Measurements from ENCODE around the gene PKM. TPM values are rescaled to one million over a fixed set of nuclear protein-coding genes. Genes with fewer than 3 reads are reported as not detected.

Gene PKM
- total and polyA plus RNA-seq, 9 of the 15 experiments (the other 6 are each of a cell fraction or from before 2014, with no cell fraction given), result 140 to 825 (median 383) TPM

DNA sequence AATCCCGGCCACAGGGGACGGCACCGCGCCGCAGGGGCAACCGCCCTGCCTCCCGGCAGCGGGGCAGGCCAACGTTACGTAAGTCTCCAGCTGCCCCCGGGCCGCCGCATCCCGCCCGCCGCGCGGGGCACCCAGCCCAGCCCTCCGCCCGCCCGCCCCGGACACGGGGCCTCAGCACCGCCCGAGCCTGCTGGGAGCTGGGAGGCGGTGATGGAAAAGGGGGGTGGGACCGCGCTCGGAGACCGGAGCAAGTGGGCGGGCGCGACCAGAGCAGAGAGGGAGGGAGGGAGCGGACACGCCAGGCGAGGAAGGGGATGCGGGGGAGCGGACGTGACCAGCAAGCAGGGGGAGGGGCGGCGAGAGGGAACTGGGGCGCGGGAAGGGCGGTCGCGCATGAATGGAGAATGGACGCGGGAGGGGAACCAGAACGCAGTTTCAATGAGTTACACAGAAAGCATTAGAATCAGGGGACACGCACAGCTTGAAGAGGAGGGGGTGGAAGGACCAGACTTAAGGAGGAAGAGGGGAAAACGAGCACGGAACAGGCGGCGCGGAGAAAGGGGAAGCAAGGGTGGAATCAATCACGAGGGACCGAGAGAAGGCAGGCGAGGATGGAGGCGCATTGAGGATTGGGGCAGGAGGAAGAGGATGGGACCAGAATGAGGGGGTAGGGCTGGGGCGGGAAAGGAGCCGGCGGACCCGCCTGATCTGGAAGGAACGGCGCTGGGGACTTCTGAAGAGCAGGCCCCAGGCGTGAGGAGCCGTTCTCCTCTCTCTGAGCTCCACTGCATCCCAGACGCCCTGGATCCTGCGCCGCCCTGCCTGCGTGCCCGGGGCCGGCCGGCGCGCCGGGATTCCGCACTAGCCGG is 559 bp downstream of the PKM start (continued):
- TF ChIP-seq, protein P1, sequence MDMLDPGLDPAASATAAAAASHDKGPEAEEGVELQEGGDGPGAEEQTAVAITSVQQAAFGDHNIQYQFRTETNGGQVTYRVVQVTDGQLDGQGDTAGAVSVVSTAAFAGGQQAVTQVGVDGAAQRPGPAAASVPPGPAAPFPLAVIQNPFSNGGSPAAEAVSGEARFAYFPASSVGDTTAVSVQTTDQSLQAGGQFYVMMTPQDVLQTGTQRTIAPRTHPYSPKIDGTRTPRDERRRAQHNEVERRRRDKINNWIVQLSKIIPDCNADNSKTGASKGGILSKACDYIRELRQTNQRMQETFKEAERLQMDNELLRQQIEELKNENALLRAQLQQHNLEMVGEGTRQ (CRISPR knock-in tag; IDR thresholded peaks at IDR 0.05), result no peak
- TF ChIP-seq HDAC3 (IDR thresholded peaks at IDR 0.05; ENCODE audit: borderline replicate concordance, partially characterized antibody), result no peak
- TF ChIP-seq, protein P2, sequence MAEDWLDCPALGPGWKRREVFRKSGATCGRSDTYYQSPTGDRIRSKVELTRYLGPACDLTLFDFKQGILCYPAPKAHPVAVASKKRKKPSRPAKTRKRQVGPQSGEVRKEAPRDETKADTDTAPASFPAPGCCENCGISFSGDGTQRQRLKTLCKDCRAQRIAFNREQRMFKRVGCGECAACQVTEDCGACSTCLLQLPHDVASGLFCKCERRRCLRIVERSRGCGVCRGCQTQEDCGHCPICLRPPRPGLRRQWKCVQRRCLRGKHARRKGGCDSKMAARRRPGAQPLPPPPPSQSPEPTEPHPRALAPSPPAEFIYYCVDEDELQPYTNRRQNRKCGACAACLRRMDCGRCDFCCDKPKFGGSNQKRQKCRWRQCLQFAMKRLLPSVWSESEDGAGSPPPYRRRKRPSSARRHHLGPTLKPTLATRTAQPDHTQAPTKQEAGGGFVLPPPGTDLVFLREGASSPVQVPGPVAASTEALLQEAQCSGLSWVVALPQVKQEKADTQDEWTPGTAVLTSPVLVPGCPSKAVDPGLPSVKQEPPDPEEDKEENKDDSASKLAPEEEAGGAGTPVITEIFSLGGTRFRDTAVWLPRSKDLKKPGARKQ (CRISPR knock-in tag; IDR thresholded peaks at IDR 0.05), result no peak
- no peak for TF ChIP-seq PHB (CRISPR knock-in tag; IDR thresholded peaks at IDR 0.05)
- TF ChIP-seq ZBTB17 (CRISPR knock-in tag; IDR thresholded peaks at IDR 0.05), result no peak
- no peak for TF ChIP-seq NFYB (IDR thresholded peaks at IDR 0.05; ENCODE audit: extremely low read depth, insufficient read length)
- TF ChIP-seq, protein P3, sequence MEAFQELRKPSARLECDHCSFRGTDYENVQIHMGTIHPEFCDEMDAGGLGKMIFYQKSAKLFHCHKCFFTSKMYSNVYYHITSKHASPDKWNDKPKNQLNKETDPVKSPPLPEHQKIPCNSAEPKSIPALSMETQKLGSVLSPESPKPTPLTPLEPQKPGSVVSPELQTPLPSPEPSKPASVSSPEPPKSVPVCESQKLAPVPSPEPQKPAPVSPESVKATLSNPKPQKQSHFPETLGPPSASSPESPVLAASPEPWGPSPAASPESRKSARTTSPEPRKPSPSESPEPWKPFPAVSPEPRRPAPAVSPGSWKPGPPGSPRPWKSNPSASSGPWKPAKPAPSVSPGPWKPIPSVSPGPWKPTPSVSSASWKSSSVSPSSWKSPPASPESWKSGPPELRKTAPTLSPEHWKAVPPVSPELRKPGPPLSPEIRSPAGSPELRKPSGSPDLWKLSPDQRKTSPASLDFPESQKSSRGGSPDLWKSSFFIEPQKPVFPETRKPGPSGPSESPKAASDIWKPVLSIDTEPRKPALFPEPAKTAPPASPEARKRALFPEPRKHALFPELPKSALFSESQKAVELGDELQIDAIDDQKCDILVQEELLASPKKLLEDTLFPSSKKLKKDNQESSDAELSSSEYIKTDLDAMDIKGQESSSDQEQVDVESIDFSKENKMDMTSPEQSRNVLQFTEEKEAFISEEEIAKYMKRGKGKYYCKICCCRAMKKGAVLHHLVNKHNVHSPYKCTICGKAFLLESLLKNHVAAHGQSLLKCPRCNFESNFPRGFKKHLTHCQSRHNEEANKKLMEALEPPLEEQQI (IDR thresholded peaks at IDR 0.05), result no peak
- no peak for TF ChIP-seq EWSR1 (IDR thresholded peaks at IDR 0.05; ENCODE audit: borderline replicate concordance, low read depth, partially characterized antibody)
- TF ChIP-seq NR4A1 (CRISPR knock-in tag; IDR thresholded peaks at IDR 0.05), result no peak
- no peak for TF ChIP-seq NR4A1 (tag; IDR thresholded peaks at IDR 0.05)
- TF ChIP-seq, protein P4, sequence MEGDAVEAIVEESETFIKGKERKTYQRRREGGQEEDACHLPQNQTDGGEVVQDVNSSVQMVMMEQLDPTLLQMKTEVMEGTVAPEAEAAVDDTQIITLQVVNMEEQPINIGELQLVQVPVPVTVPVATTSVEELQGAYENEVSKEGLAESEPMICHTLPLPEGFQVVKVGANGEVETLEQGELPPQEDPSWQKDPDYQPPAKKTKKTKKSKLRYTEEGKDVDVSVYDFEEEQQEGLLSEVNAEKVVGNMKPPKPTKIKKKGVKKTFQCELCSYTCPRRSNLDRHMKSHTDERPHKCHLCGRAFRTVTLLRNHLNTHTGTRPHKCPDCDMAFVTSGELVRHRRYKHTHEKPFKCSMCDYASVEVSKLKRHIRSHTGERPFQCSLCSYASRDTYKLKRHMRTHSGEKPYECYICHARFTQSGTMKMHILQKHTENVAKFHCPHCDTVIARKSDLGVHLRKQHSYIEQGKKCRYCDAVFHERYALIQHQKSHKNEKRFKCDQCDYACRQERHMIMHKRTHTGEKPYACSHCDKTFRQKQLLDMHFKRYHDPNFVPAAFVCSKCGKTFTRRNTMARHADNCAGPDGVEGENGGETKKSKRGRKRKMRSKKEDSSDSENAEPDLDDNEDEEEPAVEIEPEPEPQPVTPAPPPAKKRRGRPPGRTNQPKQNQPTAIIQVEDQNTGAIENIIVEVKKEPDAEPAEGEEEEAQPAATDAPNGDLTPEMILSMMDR (IDR thresholded peaks at IDR 0.05 in 2 of 3, conservative IDR thresholded peaks at IDR 0.05 in 1 of 3; ENCODE audit: insufficient read depth in 2 of 3, low read depth in 1 of 3, low read length in 3 of 3), result no peak
- peak; percentile 80 for TF ChIP-seq CREM (IDR thresholded peaks at IDR 0.05; ENCODE audit: low read depth)
- TF ChIP-seq SPI1 (IDR thresholded peaks at IDR 0.05; ENCODE audit: borderline replicate concordance, low read depth, low read length), result no peak
- TF ChIP-seq, protein P5, sequence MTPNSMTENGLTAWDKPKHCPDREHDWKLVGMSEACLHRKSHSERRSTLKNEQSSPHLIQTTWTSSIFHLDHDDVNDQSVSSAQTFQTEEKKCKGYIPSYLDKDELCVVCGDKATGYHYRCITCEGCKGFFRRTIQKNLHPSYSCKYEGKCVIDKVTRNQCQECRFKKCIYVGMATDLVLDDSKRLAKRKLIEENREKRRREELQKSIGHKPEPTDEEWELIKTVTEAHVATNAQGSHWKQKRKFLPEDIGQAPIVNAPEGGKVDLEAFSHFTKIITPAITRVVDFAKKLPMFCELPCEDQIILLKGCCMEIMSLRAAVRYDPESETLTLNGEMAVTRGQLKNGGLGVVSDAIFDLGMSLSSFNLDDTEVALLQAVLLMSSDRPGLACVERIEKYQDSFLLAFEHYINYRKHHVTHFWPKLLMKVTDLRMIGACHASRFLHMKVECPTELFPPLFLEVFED (CRISPR knock-in tag; conservative IDR thresholded peaks at IDR 0.05), result 0 out of 2 replicates have a peak, but pooled peaks have one; percentile 74
- TF ChIP-seq, protein P6, sequence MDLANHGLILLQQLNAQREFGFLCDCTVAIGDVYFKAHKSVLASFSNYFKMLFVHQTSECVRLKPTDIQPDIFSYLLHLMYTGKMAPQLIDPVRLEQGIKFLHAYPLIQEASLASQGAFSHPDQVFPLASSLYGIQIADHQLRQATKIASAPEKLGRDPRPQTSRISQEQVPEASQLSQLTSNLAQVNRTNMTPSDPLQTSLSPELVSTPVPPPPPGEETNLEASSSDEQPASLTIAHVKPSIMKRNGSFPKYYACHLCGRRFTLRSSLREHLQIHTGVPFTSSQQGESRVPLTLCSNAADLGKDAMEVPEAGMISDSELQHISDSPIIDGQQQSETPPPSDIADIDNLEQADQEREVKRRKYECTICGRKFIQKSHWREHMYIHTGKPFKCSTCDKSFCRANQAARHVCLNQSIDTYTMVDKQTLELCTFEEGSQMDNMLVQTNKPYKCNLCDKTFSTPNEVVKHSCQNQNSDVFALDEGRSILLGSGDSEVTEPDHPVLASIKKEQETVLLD (IDR thresholded peaks at IDR 0.05), result no peak; the same call in none of the 2 replicates
